ENCODE results near the gene SPTBN5. TPM values are rescaled to one million over a fixed set of nuclear protein-coding genes. Genes with fewer than 3 reads are reported as not detected.

Gene SPTBN5
- total RNA-seq, 1 donor from 2014 or later: 3.2 TPM

- Mint-ChIP-seq H3K9me3 (ENCODE audit: unreplicated experiment) (no peaks in the 10 kb centered on the region), H3K36me3 (ENCODE audit: unreplicated experiment) (no peaks in the 10 kb centered on the region), H3K4me3 (ENCODE audit: unreplicated experiment) (no peak overlapping the region), H3K27me3 (ENCODE audit: unreplicated experiment) (no peaks in the 10 kb centered on the region), H3K4me1 (ENCODE audit: unreplicated experiment) (no peaks in the 10 kb centered on the region), H3K27ac (ENCODE audit: unreplicated experiment) (no peak overlapping the region)
- no peak for DNase-seq (ENCODE audit: extremely low spot score, unreplicated experiment)
- TF ChIP-seq CTCF (IDR thresholded peaks at IDR 0.05): no peak
These were observed 40.0 kb downstream of the SPTBN5 start for GRCh38 chr15:41853831-41854230.

- Mint-ChIP-seq H3K36me3 (ENCODE audit: unreplicated experiment) (peaks cover 5% of the 10 kb centered on the region), H3K27ac (ENCODE audit: unreplicated experiment) (no peak overlapping the region), H3K27me3 (ENCODE audit: unreplicated experiment) (no peaks in the 10 kb centered on the region), H3K9me3 (ENCODE audit: unreplicated experiment) (no peaks in the 10 kb centered on the region), H3K4me3 (ENCODE audit: unreplicated experiment) (no peak overlapping the region), H3K4me1 (ENCODE audit: unreplicated experiment) (no peaks in the 10 kb centered on the region)
- no peak for DNase-seq (ENCODE audit: extremely low spot score, unreplicated experiment)
- TF ChIP-seq CTCF (IDR thresholded peaks at IDR 0.05): no peak
These were observed 40.9 kb downstream of the SPTBN5 start for GRCh38 chr15:41852736-41853590.

- Mint-ChIP-seq H3K27me3 (ENCODE audit: unreplicated experiment) (no peaks in the 10 kb centered on the region), H3K36me3 (ENCODE audit: unreplicated experiment) (peaks cover 8% of the 10 kb centered on the region), H3K4me1 (ENCODE audit: unreplicated experiment) (no peaks in the 10 kb centered on the region), H3K9me3 (ENCODE audit: unreplicated experiment) (no peaks in the 10 kb centered on the region), H3K4me3 (ENCODE audit: unreplicated experiment) (no peak overlapping the region), H3K27ac (ENCODE audit: unreplicated experiment) (no peak overlapping the region)
- no peak for DNase-seq (ENCODE audit: extremely low spot score, unreplicated experiment)
- no peak for TF ChIP-seq CTCF (IDR thresholded peaks at IDR 0.05)
These were observed 42.0 kb downstream of the SPTBN5 start for GRCh38 chr15:41851755-41852370.

- no peak for DNase-seq (ENCODE audit: extremely low spot score, unreplicated experiment)
- Mint-ChIP-seq H3K4me1 (ENCODE audit: unreplicated experiment) (no peaks in the 10 kb centered on the region), H3K9me3 (ENCODE audit: unreplicated experiment) (no peaks in the 10 kb centered on the region), H3K36me3 (ENCODE audit: unreplicated experiment) (peaks cover 13% of the 10 kb centered on the region), H3K27me3 (ENCODE audit: unreplicated experiment) (no peaks in the 10 kb centered on the region), H3K27ac (ENCODE audit: unreplicated experiment) (no peak overlapping the region), H3K4me3 (ENCODE audit: unreplicated experiment) (no peak overlapping the region)
- no peak for TF ChIP-seq CTCF (IDR thresholded peaks at IDR 0.05)
These were observed 42.7 kb downstream of the SPTBN5 start for GRCh38 chr15:41851167-41851523.

- Mint-ChIP-seq H3K27me3 (ENCODE audit: unreplicated experiment) (no peaks in the 10 kb centered on the region), H3K4me1 (ENCODE audit: unreplicated experiment) (no peaks in the 10 kb centered on the region), H3K9me3 (ENCODE audit: unreplicated experiment) (no peaks in the 10 kb centered on the region), H3K36me3 (ENCODE audit: unreplicated experiment) (peaks cover 14% of the 10 kb centered on the region), H3K27ac (ENCODE audit: unreplicated experiment) (no peak overlapping the region), H3K4me3 (ENCODE audit: unreplicated experiment) (no peak overlapping the region)
- no peak for DNase-seq (ENCODE audit: extremely low spot score, unreplicated experiment)
- no peak for TF ChIP-seq CTCF (IDR thresholded peaks at IDR 0.05)
These were observed 43.2 kb downstream of the SPTBN5 start for GRCh38 chr15:41850482-41851166.
